Measurements from ENCODE around the gene HBD.

GRCh38 chr11:5200582-5200981, 33.7 kb downstream of the HBD start, which contains the start of gene OR51V1:
- TF ChIP-seq CTCF (IDR thresholded peaks at IDR 0.05) = no peak
- TF ChIP-seq POLR2A (IDR thresholded peaks at IDR 0.05) = no peak

Measured in heart left ventricle (tissue), 13 donors.